A549 (cell line): ENCODE results near the gene CIBAR2. TPM values are rescaled to one million over a fixed set of nuclear protein-coding genes. Genes with fewer than 3 reads are reported as not detected.

Experiments
- ATAC-seq, 2 experiments: fragments of 200-7000 bp in 1 of 2; fragments of >200 bp in 1 of 2; cut with Nextera tagmentation in 1 of 2; cut with Tn5 transposase in 1 of 2; 3 replicates each; pipeline versions ENCODE4 v1.8.0 to v1.9.1; 2018 to 2020; ENCODE audit warnings: mild to moderate bottlenecking in 1 of 2, moderate library complexity in 1 of 2
- CTCF ChIA-PET: fragments of 300-600 bp; sonication (Branson Sonifier 250); formaldehyde crosslinking; extraction: SDS; loops from one replicate; lab custom pipeline; 2021; ENCODE audit warnings: antibody characterized with exemption, inconsistent platforms; lab: Yijun Ruan, JAX
- POLR2A ChIA-PET: fragments of 350-600 bp; formaldehyde crosslinking; extraction: SDS; loops from one replicate; lab custom pipeline; 2021; ENCODE audit warnings: antibody characterized with exemption, inconsistent platforms; lab: Yijun Ruan, JAX
- DNase-seq, 2 experiments: peaks; one replicate each; pipeline versions ENCODE4 v3.0.0 to v3.0.0-alpha.2; 2011 to 2016; ENCODE audit warnings: low read depth in 1 of 2, low spot score in 1 of 2
- FAIRE-seq: peaks from 2 replicates; lab custom pipeline; 2011; peaks lifted over from hg19 to GRCh38; lab: Jason Lieb, UNC
- H3K27ac ChIP-seq, 2 experiments: fragments of >200 bp; sonication (Bioruptor Twin); formaldehyde crosslinking; 3 replicates each; pipeline ENCODE4 v1.5.1; 2016 to 2017
- H3K4me1 ChIP-seq: fragments of >200 bp; sonication (Bioruptor Twin); formaldehyde crosslinking; 3 replicates; pipeline ENCODE4 v1.6.1; 2016
- H3K4me2 ChIP-seq: fragments of >200 bp; sonication (Bioruptor Twin); formaldehyde crosslinking; 3 replicates; pipeline ENCODE4 v1.6.1; 2016
- H3K4me3 ChIP-seq: fragments of >200 bp; sonication (Bioruptor Twin); formaldehyde crosslinking; 3 replicates; pipeline ENCODE4 v1.5.1; 2016
- H3K9me3 ChIP-seq: fragments of >200 bp; sonication (Bioruptor Twin); formaldehyde crosslinking; 3 replicates; pipeline ENCODE4 v1.6.1; 2016
- BHLHE40 ChIP-seq: IDR thresholded peaks from 2 replicates; pipeline ENCODE4 v1.6.1; 2012; ENCODE audit warnings: low read depth, low read length, inconsistent platforms
- CHD4 ChIP-seq: fragments of 200-600 bp; sonication (generic); IDR thresholded peaks from 2 replicates; pipeline ENCODE4 v1.6.1; 2016; ENCODE audit warnings: antibody characterized with exemption, mild to moderate bottlenecking, borderline replicate concordance
- EHMT2 ChIP-seq: fragments of 200-600 bp; sonication (generic); IDR thresholded peaks from 2 replicates; pipeline ENCODE4 v1.6.1; 2016; ENCODE audit warnings: antibody characterized with exemption, low read depth, mild to moderate bottlenecking, moderate library complexity
- GATA3 ChIP-seq: IDR thresholded peaks from 2 replicates; pipeline ENCODE4 v1.6.1; 2012; ENCODE audit warnings: borderline replicate concordance
- HOXA7 ChIP-seq: fragments of 250-450 bp; sonication (Bioruptor Pico); IDR thresholded peaks from 2 replicates; pipeline ENCODE4 v1.5.0; 2020; ENCODE audit warnings: mild to moderate bottlenecking, moderate library complexity
- HOXB5 ChIP-seq: fragments of 250-450 bp; sonication (Bioruptor Pico); IDR thresholded peaks from 2 replicates; pipeline ENCODE4 v1.5.0; 2020; ENCODE audit warnings: mild to moderate bottlenecking, moderate library complexity
- JUNB ChIP-seq: fragments of >200 bp; sonication (Bioruptor Twin); formaldehyde crosslinking; IDR thresholded peaks from 2 replicates; pipeline ENCODE4 v1.6.1; 2016
- MYC ChIP-seq: IDR thresholded peaks from 2 replicates; pipeline ENCODE4 v1.6.1; 2012; ENCODE audit warnings: mild to moderate bottlenecking, inconsistent platforms, low read length, improper control_type of control experiment, borderline replicate concordance
- RAD21 ChIP-seq, 2 experiments: fragments of >200 bp in 1 of 2; sonication (Bioruptor Twin) in 1 of 2; formaldehyde crosslinking in 1 of 2; IDR thresholded peaks in 1 of 2; conservative IDR thresholded peaks in 1 of 2; 2 replicates in 1 of 2; 3 replicates in 1 of 2; pipeline ENCODE4 v1.6.1; 2012 to 2018; ENCODE audit warnings: inconsistent platforms in 1 of 2
- RARB ChIP-seq: fragments of 250-450 bp; sonication (Bioruptor Pico); IDR thresholded peaks from 2 replicates; pipeline ENCODE4 v1.8.0; 2021; ENCODE audit warnings: mild to moderate bottlenecking, moderate library complexity
- RNF2 ChIP-seq: fragments of 200-600 bp; sonication (generic); IDR thresholded peaks from 2 replicates; pipeline ENCODE4 v1.6.1; 2016; ENCODE audit warnings: low read depth, mild to moderate bottlenecking, antibody characterized with exemption, moderate library complexity, borderline replicate concordance
- SREBF2 ChIP-seq: fragments of 450-650 bp; IDR thresholded peaks from 2 replicates; pipeline ENCODE4 v1.6.1; 2014; ENCODE audit warnings: mild to moderate bottlenecking, moderate library complexity
- ZC3H11A ChIP-seq: fragments of 450-650 bp; IDR thresholded peaks from 2 replicates; pipeline ENCODE4 v1.6.1; 2014; ENCODE audit warnings: antibody characterized with exemption, mild to moderate bottlenecking
- WGBS: methylation state at CpG from one replicate; pipeline ENCODE4 v1.1.6; 2017; ENCODE audit errors: missing lambda C conversion rate; 5-methylcytosine and 5-hydroxymethylcytosine counted together
- polyA plus RNA-seq, 4 experiments: library from polyadenylated mRNA; depleted of rRNA in 3 of 4; stranded (reverse); fragments of >200 nt; fragmentation: RNase III in 1 of 4; extraction: RNeasy Plus Mini Kit Qiagen cat#74134 plus additional on column Dnase treatment in 1 of 4; gene quantifications; 2 replicates in 3 of 4; 3 replicates in 1 of 4; pipeline ENCODE4 v1.2.3, GENCODE V29; 2011 to 2017
- TF ChIP-seq, protein P1 (sequence below): fragments of 250-450 bp; sonication (Bioruptor Pico); IDR thresholded peaks from 2 replicates; pipeline ENCODE4 v1.5.0; 2020; ENCODE audit warnings: low read depth, mild to moderate bottlenecking, moderate library complexity
- TF ChIP-seq, protein P2 (sequence below): IDR thresholded peaks from 2 replicates; pipeline ENCODE4 v1.6.1; 2012
- TF ChIP-seq, protein P3 (sequence below): fragments of 450-650 bp; IDR thresholded peaks from 2 replicates; pipeline ENCODE4 v1.6.1; 2014; ENCODE audit warnings: antibody characterized with exemption
- TF ChIP-seq, protein P4 (sequence below): fragments of 250-450 bp; sonication (Bioruptor Pico); IDR thresholded peaks from 2 replicates; pipeline ENCODE4 v1.5.0; 2021; ENCODE audit warnings: mild to moderate bottlenecking, moderate library complexity, borderline replicate concordance

The CIBAR2 gene
- polyA plus RNA-seq, 2 of the 4 experiments (the other 2 are of a cell fraction) = not detected

DNA sequence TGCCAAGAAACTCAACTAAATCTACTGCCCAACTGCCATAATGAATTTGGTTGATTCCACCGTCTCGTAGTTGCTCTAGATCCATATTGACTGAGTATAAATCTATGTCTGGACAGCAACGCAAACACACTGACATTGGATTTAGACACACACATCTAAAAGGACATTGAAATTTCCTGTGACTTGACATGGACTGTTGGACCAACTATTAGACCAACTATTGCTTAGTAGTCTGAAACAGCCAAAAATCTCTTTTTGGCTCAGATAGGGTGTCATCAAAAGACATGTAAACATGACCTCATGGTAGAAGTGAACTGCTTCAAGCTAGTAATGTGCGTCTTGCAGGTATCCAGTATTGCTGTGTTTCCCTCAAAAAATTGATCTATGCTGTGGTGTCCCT, 53.4 kb downstream of the CIBAR2 start:
- POLR2A ChIA-PET = no interaction called here

DNA sequence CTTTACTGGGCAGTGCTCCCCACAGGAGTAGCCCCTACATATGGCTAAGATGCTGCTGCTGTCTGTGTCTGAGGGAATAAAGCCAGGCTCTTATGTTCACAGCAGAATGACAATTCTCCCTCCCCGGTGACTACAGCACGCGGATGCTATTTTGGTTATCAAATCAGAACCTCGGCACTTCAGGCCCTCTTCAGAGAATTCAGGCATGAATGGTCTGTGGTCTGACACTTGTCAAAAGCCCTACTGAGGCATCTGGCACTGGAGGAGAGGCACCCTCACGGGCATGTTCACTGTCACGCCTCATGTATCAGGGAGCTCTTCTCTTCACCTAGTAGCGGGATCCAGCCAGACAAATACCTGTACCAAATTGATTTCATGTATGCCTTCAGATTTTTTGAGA, 54.3 kb downstream of the CIBAR2 start:
- no peak for FAIRE-seq
- H3K27ac ChIP-seq = no peak overlapping the region
- ChIA-PET POLR2A (no interaction called here), CTCF (interaction anchor here (1.0 to 3.4 kb wide), 5 partner anchors 9 to 195 kb away, joined by 3 to 13 read pairs (median 4); no protein-coding TSS in a partner anchor)
- DNase-seq = no peak
- 91% methylated on average over 6 of the region's 7 CpGs for WGBS
- no peak overlapping the region for H3K4me3 ChIP-seq
- no peak for ATAC-seq
- H3K9me3 ChIP-seq = no peaks in the 10 kb centered on the region
- no peak overlapping the region for H3K4me2 ChIP-seq
- TF ChIP-seq, protein P1, sequence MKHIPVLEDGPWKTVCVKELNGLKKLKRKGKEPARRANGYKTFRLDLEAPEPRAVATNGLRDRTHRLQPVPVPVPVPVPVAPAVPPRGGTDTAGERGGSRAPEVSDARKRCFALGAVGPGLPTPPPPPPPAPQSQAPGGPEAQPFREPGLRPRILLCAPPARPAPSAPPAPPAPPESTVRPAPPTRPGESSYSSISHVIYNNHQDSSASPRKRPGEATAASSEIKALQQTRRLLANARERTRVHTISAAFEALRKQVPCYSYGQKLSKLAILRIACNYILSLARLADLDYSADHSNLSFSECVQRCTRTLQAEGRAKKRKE (CRISPR knock-in tag) = no peak
- TF ChIP-seq BHLHE40 = no peak
- TF ChIP-seq, protein P2, sequence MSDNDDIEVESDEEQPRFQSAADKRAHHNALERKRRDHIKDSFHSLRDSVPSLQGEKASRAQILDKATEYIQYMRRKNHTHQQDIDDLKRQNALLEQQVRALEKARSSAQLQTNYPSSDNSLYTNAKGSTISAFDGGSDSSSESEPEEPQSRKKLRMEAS = no peak
- TF ChIP-seq SREBF2 = no peak
- TF ChIP-seq EHMT2 = no peak
- TF ChIP-seq HOXA7 = no peak
- TF ChIP-seq JUNB = no peak
- TF ChIP-seq, protein P3, sequence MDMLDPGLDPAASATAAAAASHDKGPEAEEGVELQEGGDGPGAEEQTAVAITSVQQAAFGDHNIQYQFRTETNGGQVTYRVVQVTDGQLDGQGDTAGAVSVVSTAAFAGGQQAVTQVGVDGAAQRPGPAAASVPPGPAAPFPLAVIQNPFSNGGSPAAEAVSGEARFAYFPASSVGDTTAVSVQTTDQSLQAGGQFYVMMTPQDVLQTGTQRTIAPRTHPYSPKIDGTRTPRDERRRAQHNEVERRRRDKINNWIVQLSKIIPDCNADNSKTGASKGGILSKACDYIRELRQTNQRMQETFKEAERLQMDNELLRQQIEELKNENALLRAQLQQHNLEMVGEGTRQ = no peak
- TF ChIP-seq RNF2 = no peak
- no peak for TF ChIP-seq GATA3
- no peak for TF ChIP-seq MYC
- no peaks in the 10 kb centered on the region; the same call in 2 of the 3 replicates for H3K4me1 ChIP-seq

More for the DNA sequence above, 53.4 kb downstream of the CIBAR2 start:
- no peak for ATAC-seq
- H3K4me2 ChIP-seq = no peak overlapping the region
- TF ChIP-seq HOXB5 (CRISPR knock-in tag) (no peak), RARB (CRISPR knock-in tag) (no peak)
- TF ChIP-seq, protein P4, sequence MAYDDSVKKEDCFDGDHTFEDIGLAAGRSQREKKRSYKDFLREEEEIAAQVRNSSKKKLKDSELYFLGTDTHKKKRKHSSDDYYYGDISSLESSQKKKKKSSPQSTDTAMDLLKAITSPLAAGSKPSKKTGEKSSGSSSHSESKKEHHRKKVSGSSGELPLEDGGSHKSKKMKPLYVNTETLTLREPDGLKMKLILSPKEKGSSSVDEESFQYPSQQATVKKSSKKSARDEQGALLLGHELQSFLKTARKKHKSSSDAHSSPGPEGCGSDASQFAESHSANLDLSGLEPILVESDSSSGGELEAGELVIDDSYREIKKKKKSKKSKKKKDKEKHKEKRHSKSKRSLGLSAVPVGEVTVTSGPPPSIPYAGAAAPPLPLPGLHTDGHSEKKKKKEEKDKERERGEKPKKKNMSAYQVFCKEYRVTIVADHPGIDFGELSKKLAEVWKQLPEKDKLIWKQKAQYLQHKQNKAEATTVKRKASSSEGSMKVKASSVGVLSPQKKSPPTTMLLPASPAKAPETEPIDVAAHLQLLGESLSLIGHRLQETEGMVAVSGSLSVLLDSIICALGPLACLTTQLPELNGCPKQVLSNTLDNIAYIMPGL (CRISPR knock-in tag) = no peak
- no peak overlapping the region for H3K27ac ChIP-seq
- no peak overlapping the region for H3K4me3 ChIP-seq
- 89% methylated on average over 4 of the region's 4 CpGs for WGBS
- FAIRE-seq = no peak
- CTCF ChIA-PET = interaction anchor here (1.5 to 1.8 kb wide), 4 partner anchors 10 to 305 kb away, joined by 5 to 8 read pairs (median 6); no protein-coding TSS in a partner anchor
- H3K9me3 ChIP-seq = no peaks in the 10 kb centered on the region
- H3K4me1 ChIP-seq = no peaks in the 10 kb centered on the region; the same call in 2 of the 3 replicates
- no peak for DNase-seq

DNA sequence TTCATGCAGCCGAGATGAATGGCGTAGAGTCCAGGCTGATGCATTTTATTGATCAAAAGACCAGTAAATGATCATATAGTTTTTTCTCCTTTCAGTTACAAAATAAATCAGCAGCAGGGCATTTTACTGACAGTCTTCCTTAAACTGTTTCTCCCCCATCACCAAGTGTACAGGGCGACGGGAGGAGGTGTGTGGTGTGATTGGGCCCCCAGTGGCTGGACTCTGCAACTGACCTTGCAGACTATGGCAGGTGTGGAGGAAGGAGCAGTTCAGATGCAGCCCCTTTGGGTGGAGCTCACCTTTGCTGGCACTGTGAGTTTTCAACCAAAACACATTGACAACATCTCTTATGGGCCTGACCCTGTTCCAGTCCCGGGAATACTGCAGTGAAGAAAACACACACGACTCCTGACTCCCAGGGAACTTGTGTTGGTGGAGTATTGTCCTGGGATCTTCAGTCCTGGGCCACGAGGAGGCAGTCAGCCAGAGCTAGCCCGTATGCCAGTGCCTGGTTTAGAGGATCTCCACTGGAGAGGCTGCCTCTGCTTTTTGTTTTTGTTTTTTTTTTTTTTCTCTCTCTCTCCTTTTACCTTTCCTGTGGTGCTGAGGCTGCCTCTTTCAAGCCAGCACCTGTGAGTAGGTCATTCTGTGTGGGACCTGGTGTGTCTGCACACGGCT, 54.9 kb downstream of the CIBAR2 start:
- Histone ChIP-seq H3K4me2 (no peak overlapping the region), H3K27ac (no peak overlapping the region)
- ATAC-seq (peak; percentile 92 to 96), FAIRE-seq (no peak)
- POLR2A ChIA-PET = no interaction called here
- 64% methylated on average over 9 of the region's 9 CpGs for WGBS
- TF ChIP-seq CHD4 (no peak), ZC3H11A (no peak), RAD21 (conservative IDR thresholded peaks at IDR 0.05 in 1 of 2, IDR thresholded peaks at IDR 0.05 in 1 of 2) (peak in 1 of 2 experiments; percentile 33; a peak in 1 of 5 replicates)
- TF ChIP-seq, all 56 proteins: peak for 1
- peak; percentile 33 to 72 for DNase-seq
- H3K4me1 ChIP-seq = no peaks in the 10 kb centered on the region; the same call in 2 of the 3 replicates
- no peak overlapping the region for H3K4me3 ChIP-seq
- CTCF ChIA-PET = interaction anchor here (1.0 to 3.4 kb wide), 6 partner anchors 10 to 196 kb away, joined by 3 to 13 read pairs (median 4); no protein-coding TSS in a partner anchor
- no peaks in the 10 kb centered on the region for H3K9me3 ChIP-seq
